DOHH2 (cell line): ENCODE results near the gene WFS1.

Experiments used
- H3F3A ChIP-seq: fragments of 200-600 bp; sonication (generic), shearing (Covaris generic); 2 replicates; pipeline ENCODE4 v1.6.0; 2016; ENCODE audit warnings: antibody characterized with exemption, mild to moderate bottlenecking; ENCODE audit not compliant: control insufficient read depth, insufficient read depth
- H3K27ac ChIP-seq: fragments of 200-600 bp; sonication (generic); 2 replicates; pipeline ENCODE4 v1.5.1; 2014; ENCODE audit warnings: low read depth, mild to moderate bottlenecking, low read length, moderate library complexity
- H3K27me3 ChIP-seq: fragments of 200-600 bp; sonication (generic); 2 replicates; pipeline ENCODE4 v1.6.1; 2014; ENCODE audit warnings: mild to moderate bottlenecking, low read length, mixed read lengths; ENCODE audit not compliant: control insufficient read depth
- H3K36me3 ChIP-seq: fragments of 200-600 bp; sonication (generic); 2 replicates; pipeline ENCODE4 v1.6.1; 2014; ENCODE audit warnings: mild to moderate bottlenecking, low read length, moderate library complexity, mixed read lengths; ENCODE audit not compliant: control insufficient read depth
- H3K4me1 ChIP-seq: fragments of 200-600 bp; sonication (generic); 2 replicates; pipeline ENCODE4 v1.6.1; 2014; ENCODE audit warnings: mild to moderate bottlenecking, low read length, mixed read lengths; ENCODE audit not compliant: control insufficient read depth
- H3K4me2 ChIP-seq: fragments of 200-600 bp; sonication (generic); 2 replicates; pipeline ENCODE4 v1.6.0; 2014; ENCODE audit warnings: mild to moderate bottlenecking, low read length, moderate library complexity
- H3K4me3 ChIP-seq: fragments of 200-600 bp; sonication (generic); 2 replicates; pipeline ENCODE4 v1.5.1; 2014; ENCODE audit warnings: mild to moderate bottlenecking, low read length, mixed read lengths
- H3K79me2 ChIP-seq: fragments of 200-600 bp; sonication (generic); 2 replicates; pipeline ENCODE4 v1.6.1; 2014; ENCODE audit warnings: mild to moderate bottlenecking, low read length, mixed read lengths; ENCODE audit not compliant: control insufficient read depth
- H3K9me2 ChIP-seq: fragments of 200-600 bp; sonication (generic); replicated peaks from 2 replicates; pipeline ENCODE4 v1.6.1; 2014; ENCODE audit warnings: mild to moderate bottlenecking, low read length, mixed read lengths; ENCODE audit not compliant: control insufficient read depth
- H3K9me3 ChIP-seq: fragments of 200-600 bp; sonication (generic); 2 replicates; pipeline ENCODE4 v1.6.1; 2014; ENCODE audit warnings: antibody characterized with exemption, low read length, mixed read lengths; ENCODE audit not compliant: control insufficient read depth, insufficient read depth
- H4K20me1 ChIP-seq: fragments of 200-600 bp; sonication (generic); 2 replicates; pipeline ENCODE4 v1.6.0; 2014; ENCODE audit warnings: low read depth, mild to moderate bottlenecking, antibody characterized with exemption, low read length, moderate library complexity; ENCODE audit not compliant: control insufficient read depth, insufficient read depth
- EZH2phosphoT487 ChIP-seq: fragments of 200-600 bp; sonication (generic); IDR thresholded peaks from 2 replicates; pipeline ENCODE4 v1.6.1; 2017; ENCODE audit warnings: borderline replicate concordance, mild to moderate bottlenecking, antibody characterized with exemption, low read length, moderate library complexity, mixed read lengths
- TF ChIP-seq, protein P1 (sequence below): fragments of 200-600 bp; sonication (generic); IDR thresholded peaks from one replicate; pipeline ENCODE4 v1.5.1; 2014; ENCODE audit warnings: antibody characterized with exemption, mild to moderate bottlenecking, low read depth, low read length; ENCODE audit not compliant: poor library complexity, severe bottlenecking

The WFS1 gene

DNA sequence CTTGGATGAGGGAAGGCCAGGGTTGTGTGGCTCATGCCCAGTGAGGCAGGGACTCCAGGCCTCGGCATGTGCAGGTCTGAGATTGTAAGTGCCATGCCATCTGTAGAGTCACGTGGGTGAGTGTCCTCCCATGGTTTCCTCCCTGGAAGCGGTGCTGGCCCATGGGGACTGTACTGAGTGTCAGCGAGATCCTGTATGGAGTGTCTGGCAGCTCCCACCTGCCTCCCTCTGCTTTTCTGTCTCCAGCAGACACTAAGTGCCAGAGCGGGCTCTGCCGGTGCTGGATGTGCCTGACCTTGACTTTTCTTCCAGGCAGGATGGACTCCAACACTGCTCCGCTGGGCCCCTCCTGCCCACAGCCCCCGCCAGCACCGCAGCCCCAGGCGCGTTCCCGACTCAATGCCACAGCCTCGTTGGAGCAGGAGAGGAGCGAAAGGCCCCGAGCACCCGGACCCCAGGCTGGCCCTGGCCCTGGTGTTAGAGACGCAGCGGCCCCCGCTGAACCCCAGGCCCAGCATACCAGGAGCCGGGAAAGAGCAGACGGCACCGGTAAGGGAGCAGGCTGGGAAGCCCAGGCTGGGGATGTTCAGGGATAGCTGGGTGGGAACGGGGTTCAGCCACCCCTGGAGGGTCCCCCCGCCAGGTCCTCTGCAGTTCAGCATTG is 7.6 kb downstream of the WFS1 start:
- H3K36me3 ChIP-seq: no peaks in the 10 kb centered on the region
- H3K9me3 ChIP-seq: no peaks in the 10 kb centered on the region
- H3F3A ChIP-seq: no peaks in the 10 kb centered on the region
- H3K27me3 ChIP-seq: no peaks in the 10 kb centered on the region
- H3K27ac ChIP-seq: no peak overlapping the region
- no peak overlapping the region for H3K4me3 ChIP-seq
- H3K4me1 ChIP-seq: no peaks in the 10 kb centered on the region
- TF ChIP-seq, protein P1, sequence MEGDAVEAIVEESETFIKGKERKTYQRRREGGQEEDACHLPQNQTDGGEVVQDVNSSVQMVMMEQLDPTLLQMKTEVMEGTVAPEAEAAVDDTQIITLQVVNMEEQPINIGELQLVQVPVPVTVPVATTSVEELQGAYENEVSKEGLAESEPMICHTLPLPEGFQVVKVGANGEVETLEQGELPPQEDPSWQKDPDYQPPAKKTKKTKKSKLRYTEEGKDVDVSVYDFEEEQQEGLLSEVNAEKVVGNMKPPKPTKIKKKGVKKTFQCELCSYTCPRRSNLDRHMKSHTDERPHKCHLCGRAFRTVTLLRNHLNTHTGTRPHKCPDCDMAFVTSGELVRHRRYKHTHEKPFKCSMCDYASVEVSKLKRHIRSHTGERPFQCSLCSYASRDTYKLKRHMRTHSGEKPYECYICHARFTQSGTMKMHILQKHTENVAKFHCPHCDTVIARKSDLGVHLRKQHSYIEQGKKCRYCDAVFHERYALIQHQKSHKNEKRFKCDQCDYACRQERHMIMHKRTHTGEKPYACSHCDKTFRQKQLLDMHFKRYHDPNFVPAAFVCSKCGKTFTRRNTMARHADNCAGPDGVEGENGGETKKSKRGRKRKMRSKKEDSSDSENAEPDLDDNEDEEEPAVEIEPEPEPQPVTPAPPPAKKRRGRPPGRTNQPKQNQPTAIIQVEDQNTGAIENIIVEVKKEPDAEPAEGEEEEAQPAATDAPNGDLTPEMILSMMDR: no peak
- no peak for TF ChIP-seq EZH2phosphoT487
- H3K4me2 ChIP-seq: no peak overlapping the region
- no peaks in the 10 kb centered on the region for H3K9me2 ChIP-seq
- no peaks in the 10 kb centered on the region for H3K79me2 ChIP-seq
- H4K20me1 ChIP-seq: no peaks in the 10 kb centered on the region; the same call in 1 of the 2 replicates

DNA sequence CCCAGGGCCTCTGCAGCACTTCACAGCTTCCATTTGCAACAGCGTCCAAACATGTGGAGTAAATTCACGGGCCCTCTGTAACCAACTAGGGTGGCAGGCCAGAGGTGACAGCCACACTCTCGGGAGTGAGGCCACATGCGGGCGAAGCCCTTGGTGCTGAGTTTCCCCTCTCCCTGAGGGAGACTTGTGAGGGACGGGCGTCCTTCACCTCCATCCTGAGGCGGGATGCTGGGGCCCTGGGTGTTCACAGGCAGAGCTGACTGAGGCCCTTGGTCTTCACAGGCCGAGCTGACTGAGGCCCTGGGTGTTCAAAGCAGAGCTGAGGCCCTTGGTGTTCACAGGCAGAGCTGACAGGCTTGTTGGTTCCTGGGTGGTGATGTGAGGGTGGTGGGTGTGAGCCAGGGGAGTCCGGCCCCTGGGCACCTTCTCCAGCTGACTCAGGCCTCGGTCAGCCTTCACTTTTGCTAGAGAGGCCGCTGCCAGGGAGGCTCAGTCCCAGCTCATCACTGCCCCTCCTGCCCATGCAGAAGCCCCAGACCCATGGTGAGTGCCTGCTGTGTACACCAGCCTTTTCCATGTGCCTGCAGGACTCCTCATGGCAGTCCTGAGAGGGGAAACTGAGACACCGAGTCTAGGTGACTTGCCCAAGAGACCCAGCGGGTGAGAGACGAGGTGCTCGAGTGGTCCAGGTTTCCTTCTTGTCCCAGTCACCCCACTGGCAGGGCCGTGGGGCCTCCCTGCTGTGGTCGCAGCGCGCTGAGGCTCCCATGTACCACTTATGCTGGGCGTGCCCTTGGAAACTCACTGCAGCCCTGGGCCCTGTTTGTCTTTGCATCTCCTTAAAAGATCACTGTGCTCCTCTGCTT is 8.5 kb downstream of the WFS1 start:
- no peak for TF ChIP-seq EZH2phosphoT487
- TF ChIP-seq, protein P1: no peak
- H3K27ac ChIP-seq: no peak overlapping the region
- no peaks in the 10 kb centered on the region for H3K9me2 ChIP-seq
- H3K9me3 ChIP-seq: no peaks in the 10 kb centered on the region
- H3K4me2 ChIP-seq: no peak overlapping the region
- no peaks in the 10 kb centered on the region; the same call in 1 of the 2 replicates for H4K20me1 ChIP-seq
- no peaks in the 10 kb centered on the region for H3K36me3 ChIP-seq
- H3K79me2 ChIP-seq: no peaks in the 10 kb centered on the region
- H3K27me3 ChIP-seq: no peaks in the 10 kb centered on the region
- no peak overlapping the region for H3K4me3 ChIP-seq
- no peaks in the 10 kb centered on the region for H3F3A ChIP-seq
- no peaks in the 10 kb centered on the region for H3K4me1 ChIP-seq

DNA sequence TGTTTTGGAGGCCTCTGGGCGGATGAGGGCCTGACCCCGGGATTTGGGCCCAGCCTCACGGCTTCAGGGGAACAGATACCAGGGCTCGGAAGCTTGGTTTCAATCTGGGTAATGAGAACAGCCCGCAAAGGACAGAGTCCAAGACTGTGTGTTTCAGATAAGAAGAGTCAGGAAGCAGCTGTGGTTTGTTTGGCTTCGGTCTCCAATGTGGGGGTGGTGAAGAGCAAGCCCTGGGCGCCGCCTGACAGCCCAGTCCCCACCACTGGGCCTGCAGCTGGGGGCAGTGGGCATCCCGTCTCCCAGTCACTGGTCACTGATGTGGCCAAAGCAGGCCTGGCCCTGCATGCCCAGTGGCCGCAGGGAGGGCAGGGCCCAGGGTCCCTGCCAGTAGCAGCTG is 9.1 kb downstream of the WFS1 start:
- H3K4me1 ChIP-seq: no peaks in the 10 kb centered on the region
- TF ChIP-seq, protein P1: no peak
- TF ChIP-seq EZH2phosphoT487: no peak
- no peaks in the 10 kb centered on the region for H3K79me2 ChIP-seq
- no peak overlapping the region for H3K27ac ChIP-seq
- H3K9me3 ChIP-seq: no peaks in the 10 kb centered on the region
- H4K20me1 ChIP-seq: no peaks in the 10 kb centered on the region; the same call in 1 of the 2 replicates
- no peak overlapping the region for H3K4me2 ChIP-seq
- no peaks in the 10 kb centered on the region for H3K9me2 ChIP-seq
- H3K36me3 ChIP-seq: no peaks in the 10 kb centered on the region
- H3K27me3 ChIP-seq: no peaks in the 10 kb centered on the region
- no peaks in the 10 kb centered on the region for H3F3A ChIP-seq
- no peak overlapping the region for H3K4me3 ChIP-seq
